Right ventricle myocardium superior (tissue), 1 donor: ENCODE measurements around the gene FAM219A. TPM values are rescaled to one million over a fixed set of nuclear protein-coding genes. Genes with fewer than 3 reads are reported as not detected.
"Not testable (repeated sequence)": the region's sequence is repeated elsewhere in the genome, so short reads cannot be mapped to it uniquely, and the experiment has no call there.

ENCODE experiments used
- ATAC-seq: fragments of 200-7000 bp; cut with Tn5 transposase; one replicate; pipeline ENCODE4 v1.9.1; 2020; ENCODE audit warnings: mild to moderate bottlenecking; ENCODE audit not compliant: poor library complexity
- DNase-seq: peaks from one replicate; pipeline ENCODE4 v3.0.0-alpha.2; 2020
- intact Hi-C: fragments of 100-400 bp; cut with DNase I; formaldehyde crosslinking; loops from one replicate; pipeline ENCODE4 v1.11.2; 2022
- total RNA-seq: library from RNA; stranded (reverse); fragmentation: NEBNext Ultra II Directional; extraction: Animal tissue kit (Norgen Biotek cat#: 25700); gene quantifications from one replicate; pipeline ENCODE4 v1.2.1, GENCODE V29; 2021
- donor health status: DM: no; HTN: yes; CAD: no; lungs with severe emphysema.

Gene FAM219A
- total RNA-seq, 1 donor from 2014 or later = 20.6 TPM

- DNase-seq (no peak), ATAC-seq (no peak)
- intact Hi-C loops = no loop called here
These were observed 32.0 kb upstream of the FAM219A start for GRCh38 chr9:34490360-34490759.

DNA sequence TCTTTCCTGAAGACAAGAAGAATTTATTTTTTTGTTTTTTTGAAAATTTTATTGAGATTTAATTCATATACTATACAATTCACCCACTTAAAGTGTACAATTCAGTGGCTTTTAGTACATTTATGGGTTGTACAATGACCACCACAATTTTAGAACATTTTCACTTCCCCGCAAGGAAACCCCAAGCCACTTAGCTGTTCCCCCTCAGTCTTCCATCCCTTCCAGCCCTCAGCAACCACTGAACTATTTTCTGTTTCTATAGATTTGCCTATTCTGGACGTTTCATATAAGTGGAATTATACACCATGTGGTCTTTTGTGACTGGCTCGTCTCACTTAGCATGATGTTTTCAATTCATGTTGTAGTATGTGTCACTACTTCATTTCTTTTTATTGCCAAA is 28.2 kb upstream of the FAM219A start:
- no peak for ATAC-seq
- DNase-seq = no peak
- intact Hi-C loops = no loop called here

- ATAC-seq (no peak), DNase-seq (no peak)
- intact Hi-C loops = no loop called here
These were observed 27.5 kb upstream of the FAM219A start for GRCh38 chr9:34485822-34486221.

DNA sequence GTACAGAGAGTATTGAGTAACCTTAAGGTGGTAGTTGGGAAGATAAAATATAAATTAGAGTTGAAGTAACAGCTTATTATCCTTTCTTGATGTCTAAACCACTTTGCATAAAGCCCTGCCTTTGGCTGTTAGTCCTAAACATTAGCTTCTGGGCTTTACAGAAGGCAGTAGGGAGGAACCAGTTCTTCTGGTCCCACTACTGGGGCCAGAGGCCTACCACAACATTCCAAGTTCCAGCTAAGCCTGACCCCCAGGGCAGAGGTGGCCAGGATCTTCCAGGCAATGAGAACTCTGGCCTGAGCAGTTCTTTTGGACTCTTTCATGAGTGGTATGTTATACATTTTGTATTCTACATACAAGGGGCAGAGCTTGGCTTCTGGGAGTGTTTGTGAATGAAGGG is 26.3 kb upstream of the FAM219A start:
- DNase-seq (no peak), ATAC-seq (no peak)
- intact Hi-C loops = no loop called here

DNA sequence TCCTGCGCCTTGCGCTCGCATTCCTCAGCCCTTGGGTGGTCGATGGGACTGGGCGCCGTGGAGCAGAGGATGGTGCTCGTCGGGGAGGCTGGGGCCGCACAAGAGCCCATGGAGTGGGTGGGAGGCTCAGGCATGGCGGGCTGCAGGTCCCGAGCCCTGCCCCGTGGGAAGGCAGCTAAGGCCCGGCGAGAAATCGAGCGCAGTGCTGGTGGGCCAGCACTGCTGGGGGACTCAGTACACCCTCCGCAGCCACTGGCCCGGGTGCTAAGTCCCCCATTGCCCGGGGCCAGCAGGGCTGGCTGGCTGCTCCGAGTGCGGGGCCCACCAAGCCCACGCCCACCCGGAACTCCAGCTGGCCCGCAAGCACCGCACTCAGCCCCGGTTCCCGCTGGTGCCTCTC is 24.4 kb upstream of the FAM219A start:
- ATAC-seq, intact Hi-C loops, DNase-seq: not testable (repeated sequence)

GRCh38 chr9:34481620-34482019 is 23.2 kb upstream of the FAM219A start:
- intact Hi-C loops, DNase-seq, ATAC-seq: not testable (repeated sequence)

DNA sequence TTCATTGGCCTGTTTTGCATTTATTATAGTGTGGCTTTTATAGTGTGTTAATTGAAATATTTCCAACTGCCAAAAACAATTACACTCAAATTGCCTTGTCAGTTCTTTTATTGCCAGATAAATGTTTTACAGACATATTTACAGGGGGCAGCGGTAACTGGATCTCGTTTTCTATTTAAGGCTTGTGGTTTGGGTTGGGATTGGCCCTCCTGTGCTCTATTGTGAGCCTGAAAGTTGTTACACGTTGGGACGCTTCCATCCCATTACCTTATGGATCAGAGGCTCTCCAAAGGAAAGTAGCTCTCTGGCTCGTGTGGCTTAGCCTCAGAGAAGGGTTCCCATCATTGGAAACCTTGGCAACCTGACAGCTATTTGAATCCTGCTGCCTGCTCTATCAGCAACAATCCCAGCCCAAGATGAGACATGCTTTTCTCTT is 21.1 kb upstream of the FAM219A start:
- ATAC-seq = no peak

GRCh38 chr9:34477541-34477940 is 19.2 kb upstream of the FAM219A start:
- ATAC-seq (no peak), DNase-seq (no peak)
- intact Hi-C loops = no loop called here

More for the DNA sequence above, 21.1 kb upstream of the FAM219A start:
- intact Hi-C loops = no loop called here
- no peak for DNase-seq

DNA sequence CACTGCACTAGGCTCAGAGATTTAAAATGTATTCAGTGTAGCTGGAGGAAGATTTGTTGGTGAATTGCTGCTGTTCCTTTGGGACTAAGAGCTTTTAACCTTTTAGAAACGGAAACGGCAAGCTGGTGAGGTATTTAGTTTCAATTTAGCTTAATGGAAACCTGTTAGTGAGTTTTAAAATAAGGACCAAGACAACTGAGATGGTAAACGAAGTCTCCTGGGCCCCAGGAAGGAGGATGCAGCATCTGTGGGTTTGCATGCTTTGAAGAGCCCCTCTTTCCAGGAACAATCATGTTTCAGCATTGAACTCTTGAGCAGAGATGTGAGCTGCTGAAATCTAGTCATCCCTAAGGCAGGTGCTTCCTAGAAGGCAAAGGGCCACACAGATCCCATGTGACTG is 16.7 kb upstream of the FAM219A start:
- ATAC-seq = no peak
- no peak for DNase-seq
- intact Hi-C loops = no loop called here

DNA sequence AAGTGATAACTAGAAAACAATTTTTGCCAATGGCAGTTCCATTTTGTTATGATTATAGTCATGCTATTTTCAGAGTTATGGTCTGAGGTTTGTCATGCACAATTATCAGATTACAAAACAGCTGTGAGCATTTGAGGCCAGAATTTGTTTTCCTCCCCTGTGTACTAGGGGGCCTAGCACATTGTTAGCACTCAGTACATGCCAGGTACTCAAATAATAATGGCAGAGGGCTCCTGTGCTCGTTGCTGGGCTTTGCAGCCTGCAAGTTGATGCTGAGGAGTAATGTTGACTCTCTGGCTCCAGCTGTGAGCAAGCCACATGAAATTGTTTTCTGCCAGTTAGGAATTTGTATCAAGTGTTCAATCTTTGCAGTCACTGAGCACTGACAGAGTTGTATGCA is 7.1 kb upstream of the FAM219A start:
- intact Hi-C loops = no loop called here
- ATAC-seq (no peak), DNase-seq (no peak)

DNA sequence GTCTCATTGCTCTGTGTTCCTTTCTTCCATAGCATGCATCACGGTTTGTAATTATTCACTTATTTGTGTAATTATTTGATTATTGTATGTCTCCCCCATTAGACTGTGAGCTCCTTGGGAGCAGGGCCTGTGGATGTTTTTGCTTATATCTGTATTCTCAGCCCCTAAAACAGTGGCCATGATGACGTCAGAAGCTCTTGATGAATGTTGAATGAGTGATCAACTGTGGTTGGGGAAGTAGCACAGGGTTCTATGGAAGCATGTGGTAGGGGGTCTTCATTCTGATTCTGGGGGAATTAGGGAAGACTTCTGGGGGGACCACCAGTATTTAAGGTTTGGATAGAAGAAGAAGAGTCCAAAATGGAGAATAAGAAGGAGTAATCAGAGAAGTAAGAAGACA is 6.2 kb upstream of the FAM219A start:
- intact Hi-C loops = no loop called here
- ATAC-seq (no peak), DNase-seq (no peak)

GRCh38 chr9:34463901-34464232 is 5.5 kb upstream of the FAM219A start:
- intact Hi-C loops = no loop called here
- DNase-seq = no peak
- no peak for ATAC-seq

- intact Hi-C loops = no loop called here
- DNase-seq (no peak), ATAC-seq (no peak)
These were observed 4.9 kb upstream of the FAM219A start for GRCh38 chr9:34463098-34463900.

DNA sequence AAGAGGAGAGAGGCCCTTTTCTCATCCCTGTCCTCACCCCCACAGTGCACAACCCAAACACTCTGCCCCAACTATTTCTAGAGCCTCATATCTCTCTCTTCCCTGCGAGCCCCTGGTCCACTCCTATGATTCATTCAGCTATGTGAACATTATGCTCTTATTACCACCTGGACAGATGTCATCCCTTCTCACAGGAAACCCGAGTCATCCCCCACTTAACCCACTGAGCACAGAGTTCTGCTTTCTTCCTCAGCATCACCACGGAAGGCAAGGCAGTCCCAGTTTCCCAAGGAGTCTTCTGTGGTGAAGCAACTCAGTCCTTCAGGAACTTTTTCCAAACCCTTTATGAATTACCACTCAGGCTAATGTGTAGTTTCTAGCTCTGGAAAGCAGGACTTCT is 1.6 kb upstream of the FAM219A start:
- intact Hi-C loops = no loop called here
- ATAC-seq = no peak
- no peak for DNase-seq

- no peak for ATAC-seq
- no peak for DNase-seq
- intact Hi-C loops = no loop called here
These were observed 986 bp upstream of the FAM219A start for GRCh38 chr9:34459356-34459755.

DNA sequence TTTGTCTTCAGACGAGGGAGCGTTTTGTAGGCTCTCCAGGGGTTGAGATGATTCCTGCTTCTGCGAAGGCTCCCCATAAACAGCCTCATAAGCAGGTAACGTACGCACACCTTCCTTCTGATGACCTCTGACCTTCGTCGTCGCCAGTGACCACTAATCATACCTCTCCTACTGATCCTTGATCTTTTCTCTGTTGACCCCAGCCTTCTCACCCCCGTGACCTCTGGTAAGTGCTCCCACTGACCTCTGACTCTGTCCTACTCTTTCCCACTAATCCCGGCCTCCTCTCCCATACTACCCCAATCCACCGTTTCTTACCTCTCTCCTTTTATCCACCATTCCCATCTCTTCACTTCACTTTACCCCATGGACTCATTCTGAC is 580 bp upstream of the FAM219A start:
- ATAC-seq (no peak), DNase-seq (no peak)
- intact Hi-C loops = no loop called here

DNA sequence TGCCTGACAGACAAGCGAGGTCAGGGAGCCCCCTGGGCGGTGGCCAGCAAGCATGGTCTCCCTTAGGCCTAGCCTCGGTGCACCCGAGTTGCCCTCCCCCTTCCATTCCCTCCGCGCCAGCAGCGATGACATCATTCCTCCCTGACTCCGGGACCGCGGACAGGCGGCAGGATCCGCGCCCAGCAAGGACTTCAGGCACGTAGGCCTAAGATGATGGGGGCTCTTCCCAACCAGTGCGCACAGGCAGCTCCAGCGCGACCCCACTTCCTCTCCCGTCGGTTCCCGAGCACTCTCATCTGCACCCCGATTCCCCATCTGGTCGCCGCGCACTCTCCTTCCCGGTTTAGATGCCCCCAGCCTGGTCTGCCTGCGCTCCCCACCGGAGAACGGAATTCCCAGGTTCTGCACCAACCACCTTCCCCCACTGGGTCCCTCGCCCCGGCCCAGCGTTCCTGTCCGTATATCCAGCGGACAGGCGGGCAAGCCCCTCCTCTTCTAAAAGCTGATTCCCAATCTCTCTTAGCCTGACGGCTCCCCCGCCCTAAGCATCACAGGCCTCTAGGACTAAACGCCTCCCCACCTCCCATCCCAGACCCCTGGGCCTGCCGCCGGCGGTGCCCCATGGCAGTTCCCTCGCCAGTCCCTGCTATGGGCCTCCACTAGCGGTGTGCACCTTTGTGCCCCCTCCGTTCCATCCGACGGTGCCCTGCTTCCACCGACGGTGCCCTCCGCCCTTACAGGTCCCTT is 931 bp downstream of the FAM219A start:
- intact Hi-C loops = no loop called here
- peak; percentile 87 for DNase-seq
- ATAC-seq = peak; percentile 70

- intact Hi-C loops = no loop called here
- DNase-seq (no peak), ATAC-seq (no peak)
These were observed 1.6 kb downstream of the FAM219A start for GRCh38 chr9:34456746-34457145.

DNA sequence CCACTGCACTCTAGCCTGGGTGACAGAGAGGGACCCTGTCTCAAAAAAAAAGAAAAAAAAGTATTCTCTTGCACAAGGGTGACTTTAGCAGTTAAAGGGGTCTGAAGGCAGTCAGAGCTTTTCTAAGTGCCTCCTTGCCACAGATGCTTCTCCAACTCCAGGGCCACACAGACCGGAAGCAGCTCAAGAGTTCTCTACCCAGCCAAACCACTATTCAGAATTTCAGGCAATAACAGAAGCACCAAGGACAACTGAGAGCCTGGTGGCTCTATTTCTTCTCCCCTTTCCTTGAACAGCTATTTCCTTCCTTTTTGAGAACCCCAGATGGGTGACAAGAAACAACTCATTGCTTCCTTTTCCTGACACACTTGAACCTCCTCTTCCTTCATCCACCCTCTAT is 2.2 kb downstream of the FAM219A start:
- ATAC-seq = no peak
- no peak for DNase-seq
- intact Hi-C loops = no loop called here

DNA sequence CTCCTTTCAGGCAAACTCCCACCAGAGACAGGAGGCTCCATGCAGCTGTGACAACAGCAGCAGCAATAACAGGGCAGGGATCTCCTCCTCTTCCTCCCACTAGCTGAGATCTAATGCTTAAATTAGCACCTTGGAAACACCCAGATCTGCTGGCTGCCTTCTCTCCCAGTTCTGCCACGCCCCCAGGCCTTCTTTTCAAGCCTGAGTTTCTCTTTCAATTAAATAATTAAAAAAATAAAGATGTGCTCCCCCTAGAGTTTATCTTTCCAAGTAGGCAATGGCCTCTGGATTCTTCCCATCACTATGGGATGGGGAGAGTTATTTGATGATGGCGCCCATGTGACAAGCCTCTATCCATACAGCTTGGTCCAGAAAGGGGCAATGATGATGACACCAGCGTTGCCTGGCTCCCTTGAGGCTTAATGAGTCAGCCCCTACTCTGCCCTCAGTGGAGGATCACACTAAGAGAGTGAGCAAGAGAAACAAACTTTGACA is 3.8 kb downstream of the FAM219A start:
- intact Hi-C loops = no loop called here
- ATAC-seq (no peak), DNase-seq (no peak)
